HTR-8/SVneo (cell line): ENCODE data around the gene ENDOV.
"Not testable (repeated sequence)": the region's sequence is repeated elsewhere in the genome, so short reads cannot be mapped to it uniquely, and the experiment has no call there.

Source experiments
- DNase-seq: peaks from one replicate; pipeline ENCODE4 v3.0.0; 2011; ENCODE audit warnings: low spot score, mixed read lengths; ENCODE audit not compliant: insufficient read length
- FAIRE-seq: peaks from 2 replicates; lab custom pipeline; 2011; peaks lifted over from hg19 to GRCh38; lab: Jason Lieb, UNC

ENDOV gene

DNA sequence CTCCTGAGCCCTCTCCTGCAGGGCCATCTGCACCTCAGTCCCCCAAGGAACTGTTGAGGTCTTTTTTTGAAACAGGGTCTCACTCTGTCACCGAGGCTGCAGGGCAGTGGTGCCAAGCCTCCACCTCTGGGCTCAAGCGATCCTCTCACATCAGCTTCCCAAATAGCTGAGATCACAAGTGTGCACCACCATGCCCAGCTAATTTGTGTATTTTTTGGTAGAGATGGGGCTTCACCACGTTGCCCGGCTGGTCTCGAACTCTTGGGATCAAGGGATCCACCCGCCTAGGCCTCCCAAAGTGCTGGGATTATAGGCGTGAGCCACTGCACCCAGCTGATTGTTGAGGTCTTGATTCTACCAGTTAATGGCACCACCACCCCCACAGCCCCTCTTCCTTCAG lies 27.9 kb upstream of the ENDOV start:
- FAIRE-seq (no peak), DNase-seq (no peak)

GRCh38 chr17:80388175-80388574 lies 26.8 kb upstream of the ENDOV start:
- no peak for DNase-seq
- no peak for FAIRE-seq

GRCh38 chr17:80388601-80389000 lies 26.4 kb upstream of the ENDOV start:
- FAIRE-seq (no peak), DNase-seq (no peak)

GRCh38 chr17:80389011-80389995 lies 25.7 kb upstream of the ENDOV start:
- FAIRE-seq (no peak), DNase-seq (no peak)

DNA sequence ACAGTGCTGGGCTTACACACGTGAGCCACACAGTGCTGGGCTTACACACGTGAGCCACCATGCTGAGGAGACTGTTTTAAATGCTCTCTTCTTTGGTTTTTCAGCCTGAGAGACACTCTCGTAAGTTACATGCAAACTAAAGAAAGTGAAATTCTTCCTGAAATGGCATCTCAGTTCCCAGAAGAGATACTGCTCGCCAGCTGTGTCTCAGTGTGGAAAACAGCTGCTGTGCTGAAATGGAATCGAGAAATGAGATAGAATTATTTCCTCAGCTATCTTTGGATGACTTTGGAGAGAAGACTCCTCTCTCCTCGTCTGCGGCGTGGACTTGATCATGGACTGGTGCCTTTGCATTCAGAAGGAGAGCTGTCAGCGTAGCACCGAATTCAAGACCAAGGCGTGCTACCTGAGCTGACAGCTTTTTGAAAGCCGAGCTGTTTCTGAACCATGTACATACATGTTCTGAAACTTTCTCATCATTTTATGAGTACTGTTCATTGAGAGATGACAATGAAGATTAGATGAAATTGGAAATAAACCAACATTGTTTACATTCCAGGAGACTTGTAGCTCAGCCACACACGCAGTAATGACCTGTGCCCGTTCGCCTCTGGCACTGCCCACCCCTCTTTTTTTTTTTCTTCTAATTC lies 21.6 kb upstream of the ENDOV start:
- DNase-seq, result no peak
- no peak for FAIRE-seq

- no peak for DNase-seq
- no peak for FAIRE-seq
These were observed 21.0 kb upstream of the ENDOV start for GRCh38 chr17:80393961-80394360.

GRCh38 chr17:80394629-80395216 lies 20.2 kb upstream of the ENDOV start:
- DNase-seq (no peak), FAIRE-seq (no peak)

GRCh38 chr17:80395402-80396151 lies 19.4 kb upstream of the ENDOV start:
- no peak for FAIRE-seq
- no peak for DNase-seq

DNA sequence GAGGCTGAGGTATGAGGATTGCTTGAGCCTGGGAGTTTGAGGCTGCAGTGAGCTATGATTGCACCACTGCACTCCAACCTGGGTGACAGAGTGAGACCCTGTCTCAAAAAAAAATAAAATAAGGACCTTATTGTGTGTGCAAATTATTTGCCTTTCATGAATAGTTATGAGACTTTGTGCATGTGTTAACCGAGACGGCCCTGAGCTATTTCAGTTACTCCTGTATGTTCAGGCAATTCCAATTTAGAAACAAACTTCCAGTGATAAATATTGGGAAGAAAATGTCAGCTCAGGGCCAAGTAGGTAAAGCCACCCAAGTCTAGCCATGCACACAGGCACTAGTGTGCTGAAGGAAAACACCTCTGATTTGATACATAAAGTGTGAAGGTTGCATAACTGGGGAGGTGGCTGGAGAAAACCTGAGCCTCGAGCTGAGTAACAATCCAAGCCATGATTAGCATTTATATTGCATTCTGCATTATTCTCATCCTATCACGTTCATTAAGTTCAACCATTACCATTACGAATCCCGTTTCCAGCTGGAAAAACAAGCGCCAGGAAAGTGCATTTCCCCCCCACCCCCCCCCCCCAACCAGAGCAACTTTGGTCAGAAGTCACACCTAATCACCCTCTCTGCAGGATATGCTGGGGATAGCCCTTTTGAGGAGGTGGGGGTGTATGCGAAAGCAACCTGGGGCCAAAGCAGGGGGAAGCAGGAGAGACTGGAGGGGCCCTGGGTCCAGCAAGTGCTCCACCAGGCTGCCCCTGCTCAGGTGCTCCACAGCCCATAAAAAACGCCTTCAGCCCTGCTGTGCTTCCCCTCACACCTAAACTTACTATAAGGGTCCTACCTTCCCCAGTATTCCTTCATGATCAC lies 18.6 kb upstream of the ENDOV start:
- no peak for FAIRE-seq
- DNase-seq, result no peak

- FAIRE-seq, result no peak
These were observed 18.0 kb upstream of the ENDOV start for GRCh38 chr17:80397034-80397387.

GRCh38 chr17:80397686-80398085 lies 17.3 kb upstream of the ENDOV start:
- no peak for FAIRE-seq
- no peak for DNase-seq

More at GRCh38 chr17:80397034-80397387, 18.0 kb upstream of the ENDOV start:
- DNase-seq, result no peak

- not testable (repeated sequence) for DNase-seq, FAIRE-seq
These were observed 13.9 kb upstream of the ENDOV start for GRCh38 chr17:80401086-80401485.

- not testable (repeated sequence) for FAIRE-seq, DNase-seq
These were observed 12.9 kb upstream of the ENDOV start for GRCh38 chr17:80402102-80402501.

DNA sequence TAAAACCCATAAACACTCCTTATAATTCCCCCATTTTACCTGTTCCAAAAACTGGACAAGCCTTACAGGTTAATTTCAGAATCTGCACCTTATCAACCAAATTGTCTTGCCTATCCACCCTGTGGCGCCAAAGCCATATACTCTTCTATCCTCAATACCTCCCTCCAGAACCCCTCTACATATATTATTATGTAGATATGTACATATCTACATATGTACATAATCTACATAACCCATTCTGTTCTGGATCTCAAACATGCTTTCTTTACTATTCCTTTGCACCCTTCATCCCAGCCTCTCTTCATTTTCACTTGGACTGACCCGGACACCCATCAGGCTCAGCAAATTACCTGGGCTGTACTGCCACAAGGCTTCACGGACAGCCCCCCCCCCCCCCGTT lies 12.0 kb upstream of the ENDOV start:
- FAIRE-seq (no peak), DNase-seq (no peak)

- no peak for DNase-seq
- no peak for FAIRE-seq
These were observed 8.8 kb upstream of the ENDOV start for GRCh38 chr17:80406146-80406545.

DNA sequence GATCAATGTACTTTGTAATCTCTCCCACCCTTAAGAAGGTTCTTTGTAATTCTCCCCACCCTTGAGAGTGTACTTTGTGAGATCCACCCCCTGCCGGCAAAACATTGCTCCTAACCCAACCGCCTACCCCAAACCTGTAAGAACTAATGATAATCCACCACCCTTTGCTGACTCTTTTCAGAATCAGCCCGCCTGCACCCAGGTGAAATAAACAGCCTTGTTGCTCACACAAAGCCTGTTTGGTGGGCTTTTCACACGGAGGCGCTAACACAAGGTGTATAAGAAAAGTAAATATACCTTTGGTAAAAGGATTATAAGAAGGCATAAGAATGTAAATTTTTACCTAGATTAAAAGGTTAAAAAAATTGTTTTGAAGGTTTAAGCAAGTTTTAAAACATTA lies 7.0 kb upstream of the ENDOV start:
- not testable (repeated sequence) for FAIRE-seq, DNase-seq

DNA sequence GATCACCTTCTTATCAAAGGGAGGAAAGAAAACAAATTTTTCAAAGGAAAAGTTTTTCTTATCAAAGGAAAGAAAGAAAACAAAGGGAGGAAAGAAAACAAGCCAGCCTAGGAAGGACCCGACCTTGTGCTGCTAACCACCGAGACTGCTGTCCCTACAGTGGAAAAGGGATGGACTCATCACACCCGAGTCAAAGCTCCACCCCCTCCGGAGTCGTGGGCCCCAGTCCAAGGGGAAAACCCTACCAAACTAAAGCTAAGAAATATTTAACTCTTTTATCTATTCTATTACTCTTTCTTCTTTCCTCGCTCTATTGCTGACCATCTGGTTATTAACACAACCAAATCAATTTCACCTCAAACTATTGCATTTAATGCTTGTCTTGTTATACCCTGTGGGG lies 6.1 kb upstream of the ENDOV start:
- DNase-seq, result no peak

GRCh38 chr17:80409626-80410025 lies 5.3 kb upstream of the ENDOV start:
- FAIRE-seq, result no peak
- DNase-seq, result no peak

More for the DNA sequence above, 6.1 kb upstream of the ENDOV start:
- FAIRE-seq, result no peak

- not testable (repeated sequence) for DNase-seq, FAIRE-seq
These were observed 4.4 kb upstream of the ENDOV start for GRCh38 chr17:80410441-80411087.
